ENCODE measurements around the gene ATP11A. TPM values are rescaled to one million over a fixed set of nuclear protein-coding genes. Genes with fewer than 3 reads are reported as not detected.

The ATP11A gene
- total and polyA plus RNA-seq, 9 of the 15 experiments (the other 6 are each of a cell fraction or from before 2014, with no cell fraction given) = 0.38 to 34.2 (median 4.2) TPM

DNA sequence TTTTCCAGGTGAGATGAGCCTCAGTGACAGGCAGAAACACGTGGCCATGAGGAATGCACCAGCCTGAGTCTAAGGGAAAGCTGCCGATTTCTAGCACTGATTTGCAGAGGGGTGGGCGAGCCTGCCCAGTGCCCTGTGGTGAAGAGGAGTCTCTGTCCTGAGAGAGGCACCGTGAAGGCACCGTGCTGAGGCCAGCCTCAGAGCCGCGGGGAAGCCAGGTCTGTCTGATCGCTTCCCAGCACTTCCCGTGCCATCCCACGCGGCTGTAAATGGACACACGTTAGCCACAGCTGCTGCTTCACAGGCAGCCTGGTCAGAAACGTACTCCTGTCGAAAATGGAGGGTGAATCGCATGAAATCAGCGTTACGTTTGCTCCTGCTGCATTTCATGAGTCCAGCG is 79.8 kb downstream of the ATP11A start (continued):
- no peak for TF ChIP-seq KDM1A (IDR thresholded peaks at IDR 0.05)
- TF ChIP-seq RB1 (IDR thresholded peaks at IDR 0.05; ENCODE audit: low read depth) = no peak
- TF ChIP-seq KLF16 (IDR thresholded peaks at IDR 0.05) = no peak

DNA sequence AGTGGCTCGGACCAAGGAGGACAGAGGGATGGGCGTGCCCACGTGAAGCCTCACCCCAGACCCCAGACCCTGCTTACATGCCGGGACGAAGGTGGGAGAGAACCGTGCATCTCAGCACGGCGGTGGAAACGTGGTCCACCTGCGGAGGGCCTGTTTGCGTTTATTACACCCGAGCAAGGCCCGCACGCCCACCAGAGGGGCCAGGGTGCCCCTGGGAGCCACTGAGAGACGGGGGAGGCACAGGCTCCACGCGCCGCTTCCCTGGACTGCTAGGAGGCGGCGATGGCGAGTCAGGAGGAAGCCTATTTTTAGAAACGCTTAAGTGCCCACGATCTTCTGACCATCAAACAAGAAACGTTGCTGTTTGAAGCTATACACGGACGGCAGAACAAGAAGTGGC is 80.7 kb downstream of the ATP11A start:
- H3K27ac ChIP-seq (ENCODE audit: extremely low read depth, low read depth, low read length) = no peak overlapping the region
- no peak overlapping the region for H3K4me2 ChIP-seq (ENCODE audit: insufficient read depth, low read length)
- H3K27me3 ChIP-seq (ENCODE audit: control insufficient read depth in 2 of 2, insufficient read depth in 2 of 2, low read length in 2 of 2) = no peaks in the 10 kb centered on the region
- WGBS (ENCODE audit: insufficient coverage, low coverage, missing lambda C conversion rate) = 60% methylated on average over 13 of the region's 26 CpGs
- H2AFZ ChIP-seq (ENCODE audit: low read depth, low read length) = no peak overlapping the region
- peaks cover 8% of the 10 kb centered on the region; the same call in 2 of the 3 replicates for H3K79me2 ChIP-seq (ENCODE audit: control insufficient read depth, insufficient read depth, low read length)
- no peak overlapping the region for H3K9ac ChIP-seq (ENCODE audit: insufficient read depth in 1 of 2, low read depth in 2 of 2, low read length in 2 of 2)
- H3K9me3 ChIP-seq (replicated peaks; ENCODE audit: control insufficient read depth, insufficient read depth, low read depth, low read length) = no peaks in the 10 kb centered on the region
- no peaks in the 10 kb centered on the region; the same call in 1 of the 2 replicates for H4K20me1 ChIP-seq (replicated peaks; ENCODE audit: control insufficient read depth, insufficient read depth, low read length)
- BruUV-seq (replicated peaks) = no TSS peak
- CTCF ChIA-PET (ENCODE audit: low intra/inter-chr PET ratio) = no interaction called here
- no peak for FAIRE-seq
- in situ Hi-C loops (cut with MboI) (no loop called here), intact Hi-C loops (cut with micrococcal nuclease) (no loop called here)
- peak in 1 of 4 experiments; percentile 5 for DNase-seq (ENCODE audit: extremely low read depth in 1 of 4, low spot score in 3 of 4)
- POLR2A ChIA-PET = interaction anchor here (1.0 kb wide), 1 partner anchor 25 kb away, joined by 3 read pairs; no protein-coding TSS in a partner anchor
- no peak overlapping the region for H3K4me3 ChIP-seq
- H3K9me1 ChIP-seq (ENCODE audit: control insufficient read depth, insufficient read depth, low read length) = no peaks in the 10 kb centered on the region
- peaks cover 2 to 26% of the 10 kb centered on the region in 2 experiments; a peak in 2 of 5 replicates for H3K4me1 ChIP-seq (replicated peaks in 1 of 2; ENCODE audit: control insufficient read depth in 2 of 2, insufficient read depth in 2 of 2, low read length in 2 of 2)
- no peaks in the 10 kb centered on the region for H3K36me3 ChIP-seq (ENCODE audit: control insufficient read depth, insufficient read depth, low read length)
- no peak for ATAC-seq
- TF ChIP-seq BRD4 (IDR thresholded peaks at IDR 0.05) = no peak
- TF ChIP-seq ARHGAP35 (IDR thresholded peaks at IDR 0.05; ENCODE audit: partially characterized antibody) = no peak
- TF ChIP-seq YY1 (IDR thresholded peaks at IDR 0.05; ENCODE audit: borderline replicate concordance in 1 of 3, control insufficient read depth in 1 of 3, extremely low read depth in 1 of 3, insufficient read depth in 3 of 3, insufficient read length in 1 of 3, insufficient replicate concordance in 2 of 3, low read depth in 1 of 3, low read length in 2 of 3) = no peak
- no peak for TF ChIP-seq ZNF212 (CRISPR knock-in tag; IDR thresholded peaks at IDR 0.05)
- no peak for TF ChIP-seq XRCC4 (IDR thresholded peaks at IDR 0.05; ENCODE audit: extremely low read depth, insufficient read depth, insufficient read length)
- TF ChIP-seq, protein P1, sequence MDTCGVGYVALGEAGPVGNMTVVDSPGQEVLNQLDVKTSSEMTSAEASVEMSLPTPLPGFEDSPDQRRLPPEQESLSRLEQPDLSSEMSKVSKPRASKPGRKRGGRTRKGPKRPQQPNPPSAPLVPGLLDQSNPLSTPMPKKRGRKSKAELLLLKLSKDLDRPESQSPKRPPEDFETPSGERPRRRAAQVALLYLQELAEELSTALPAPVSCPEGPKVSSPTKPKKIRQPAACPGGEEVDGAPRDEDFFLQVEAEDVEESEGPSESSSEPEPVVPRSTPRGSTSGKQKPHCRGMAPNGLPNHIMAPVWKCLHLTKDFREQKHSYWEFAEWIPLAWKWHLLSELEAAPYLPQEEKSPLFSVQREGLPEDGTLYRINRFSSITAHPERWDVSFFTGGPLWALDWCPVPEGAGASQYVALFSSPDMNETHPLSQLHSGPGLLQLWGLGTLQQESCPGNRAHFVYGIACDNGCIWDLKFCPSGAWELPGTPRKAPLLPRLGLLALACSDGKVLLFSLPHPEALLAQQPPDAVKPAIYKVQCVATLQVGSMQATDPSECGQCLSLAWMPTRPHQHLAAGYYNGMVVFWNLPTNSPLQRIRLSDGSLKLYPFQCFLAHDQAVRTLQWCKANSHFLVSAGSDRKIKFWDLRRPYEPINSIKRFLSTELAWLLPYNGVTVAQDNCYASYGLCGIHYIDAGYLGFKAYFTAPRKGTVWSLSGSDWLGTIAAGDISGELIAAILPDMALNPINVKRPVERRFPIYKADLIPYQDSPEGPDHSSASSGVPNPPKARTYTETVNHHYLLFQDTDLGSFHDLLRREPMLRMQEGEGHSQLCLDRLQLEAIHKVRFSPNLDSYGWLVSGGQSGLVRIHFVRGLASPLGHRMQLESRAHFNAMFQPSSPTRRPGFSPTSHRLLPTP (IDR thresholded peaks at IDR 0.05; ENCODE audit: borderline replicate concordance, extremely low read depth, insufficient read length) = no peak
- TF ChIP-seq, protein P2, sequence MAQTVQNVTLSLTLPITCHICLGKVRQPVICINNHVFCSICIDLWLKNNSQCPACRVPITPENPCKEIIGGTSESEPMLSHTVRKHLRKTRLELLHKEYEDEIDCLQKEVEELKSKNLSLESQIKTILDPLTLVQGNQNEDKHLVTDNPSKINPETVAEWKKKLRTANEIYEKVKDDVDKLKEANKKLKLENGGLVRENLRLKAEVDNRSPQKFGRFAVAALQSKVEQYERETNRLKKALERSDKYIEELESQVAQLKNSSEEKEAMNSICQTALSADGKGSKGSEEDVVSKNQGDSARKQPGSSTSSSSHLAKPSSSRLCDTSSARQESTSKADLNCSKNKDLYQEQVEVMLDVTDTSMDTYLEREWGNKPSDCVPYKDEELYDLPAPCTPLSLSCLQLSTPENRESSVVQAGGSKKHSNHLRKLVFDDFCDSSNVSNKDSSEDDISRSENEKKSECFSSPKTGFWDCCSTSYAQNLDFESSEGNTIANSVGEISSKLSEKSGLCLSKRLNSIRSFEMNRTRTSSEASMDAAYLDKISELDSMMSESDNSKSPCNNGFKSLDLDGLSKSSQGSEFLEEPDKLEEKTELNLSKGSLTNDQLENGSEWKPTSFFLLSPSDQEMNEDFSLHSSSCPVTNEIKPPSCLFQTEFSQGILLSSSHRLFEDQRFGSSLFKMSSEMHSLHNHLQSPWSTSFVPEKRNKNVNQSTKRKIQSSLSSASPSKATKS (CRISPR knock-in tag; IDR thresholded peaks at IDR 0.05) = no peak
- TF ChIP-seq, protein P3, sequence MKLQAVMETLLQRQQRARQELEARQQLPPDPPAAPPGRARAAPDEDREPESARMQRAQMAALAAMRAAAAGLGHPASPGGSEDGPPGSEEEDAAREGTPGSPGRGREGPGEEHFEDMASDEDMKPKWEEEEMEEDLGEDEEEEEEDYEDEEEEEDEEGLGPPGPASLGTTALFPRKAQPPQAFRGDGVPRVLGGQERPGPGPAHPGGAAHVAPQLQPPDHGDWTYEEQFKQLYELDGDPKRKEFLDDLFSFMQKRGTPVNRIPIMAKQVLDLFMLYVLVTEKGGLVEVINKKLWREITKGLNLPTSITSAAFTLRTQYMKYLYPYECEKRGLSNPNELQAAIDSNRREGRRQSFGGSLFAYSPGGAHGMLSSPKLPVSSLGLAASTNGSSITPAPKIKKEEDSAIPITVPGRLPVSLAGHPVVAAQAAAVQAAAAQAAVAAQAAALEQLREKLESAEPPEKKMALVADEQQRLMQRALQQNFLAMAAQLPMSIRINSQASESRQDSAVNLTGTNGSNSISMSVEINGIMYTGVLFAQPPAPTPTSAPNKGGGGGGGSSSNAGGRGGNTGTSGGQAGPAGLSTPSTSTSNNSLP (IDR thresholded peaks at IDR 0.05; ENCODE audit: borderline replicate concordance, low read depth, low read length) = no peak
- TF ChIP-seq RAD21 (CRISPR knock-in tag; conservative IDR thresholded peaks at IDR 0.05 in 1 of 2, IDR thresholded peaks at IDR 0.05 in 1 of 2) = no peak
